Upper lobe of left lung (tissue), 6 donors: ENCODE results near the gene CYP3A5. TPM values are rescaled to one million over a fixed set of nuclear protein-coding genes. Genes with fewer than 3 reads are reported as not detected.
"Not testable (repeated sequence)": the region's sequence is repeated elsewhere in the genome, so short reads cannot be mapped to it uniquely, and the experiment has no call there.

Experiments
- ATAC-seq, 2 donors: fragments of 200-7000 bp; cut with Tn5 transposase; one replicate each; pipeline ENCODE4 v1.9.1; 2022; ENCODE audit warnings: mild to moderate bottlenecking in 2 of 2, moderate library complexity in 2 of 2; ENCODE audit not compliant: low FRiP score in 2 of 2
- DNase-seq, 2 donors: peaks; one replicate each; pipeline ENCODE4 v3.0.0-alpha.2; 2019 to 2020
- H3K27ac ChIP-seq, 4 donors: fragments of 200-600 bp; sonication (generic); one replicate each; pipeline ENCODE4 v1.5.1; 2016 to 2019
- H3K27me3 ChIP-seq, 4 donors: fragments of 200-600 bp; sonication (generic); one replicate each; pipeline ENCODE4 v1.5.1; 2017 to 2019
- H3K36me3 ChIP-seq, 4 donors: fragments of 200-600 bp; sonication (generic); one replicate each; pipeline ENCODE4 v1.5.1; 2016 to 2019
- H3K4me1 ChIP-seq, 4 donors: fragments of 200-600 bp; sonication (generic); one replicate each; pipeline ENCODE4 v1.5.1; 2018 to 2019
- H3K4me3 ChIP-seq, 4 donors: fragments of 200-600 bp; sonication (generic); one replicate each; pipeline ENCODE4 v1.5.1; 2017 to 2019; ENCODE audit warnings: mild to moderate bottlenecking in 2 of 4, moderate library complexity in 1 of 4
- H3K9me3 ChIP-seq, 4 donors: fragments of 200-600 bp; sonication (generic); one replicate each; pipeline ENCODE4 v1.5.1; 2018 to 2019
- CTCF ChIP-seq, 6 experiments: fragments of 450-650 bp in 4 of 6; fragments of 200-600 bp in 2 of 6; sonication (generic) in 2 of 6; IDR thresholded peaks; one replicate each; pipeline ENCODE4 v1.5.1; 2016 to 2019; ENCODE audit warnings: antibody characterized with exemption in 6 of 6
- EP300 ChIP-seq, 4 donors: sonication (generic); formaldehyde crosslinking; IDR thresholded peaks; one replicate each; pipeline ENCODE4 v1.5.1; 2017; ENCODE audit warnings: antibody characterized with exemption in 4 of 4, control low read depth in 2 of 4
- POLR2A ChIP-seq, 4 donors: fragments of 450-650 bp; IDR thresholded peaks; one replicate each; pipeline ENCODE4 v1.5.1; 2016 to 2017; ENCODE audit warnings: antibody characterized with exemption in 4 of 4, mild to moderate bottlenecking in 2 of 4
- POLR2AphosphoS5 ChIP-seq, 2 donors: sonication (generic); formaldehyde crosslinking; IDR thresholded peaks; one replicate each; pipeline ENCODE4 v1.5.1; 2017; ENCODE audit warnings: antibody characterized with exemption in 2 of 2
- WGBS, 2 donors: methylation state at CpG; one replicate each; pipeline ENCODE4 v1.1.5; 2017 to 2018; 5-methylcytosine and 5-hydroxymethylcytosine counted together
- total RNA-seq, 6 donors: library from RNA; depleted of rRNA in 4 of 6; stranded (reverse); fragments of >200 nt in 4 of 6; gene quantifications; one replicate each; pipeline versions ENCODE4 v1.1.0 to v1.2.1, GENCODE V29; 2016 to 2021
- donor health status: DM: no; HTN: no; CAD: no; lungs with moderate emphysema.
- donor health status: DM: no; HTN: yes; CAD: no; lungs with severe emphysema.

CYP3A5 gene
- total RNA-seq, 6 donors from 2014 or later: 8.0 to 25.2 (median 14.2) TPM

- Histone ChIP-seq H3K9me3 (no peaks in the 10 kb centered on the region), H3K4me1 (peaks cover 0 to 12% (median 6%) of the 10 kb centered on the region in 4 donors), H3K36me3 (no peaks in the 10 kb centered on the region), H3K27ac (no peak overlapping the region), H3K4me3 (no peak overlapping the region), H3K27me3 (no peaks in the 10 kb centered on the region)
- no peak for TF ChIP-seq POLR2A (IDR thresholded peaks at IDR 0.05)
- TF ChIP-seq EP300 (IDR thresholded peaks at IDR 0.05): no peak
- TF ChIP-seq POLR2AphosphoS5 (IDR thresholded peaks at IDR 0.05): no peak
- no peak for TF ChIP-seq CTCF (IDR thresholded peaks at IDR 0.05)
- WGBS, 2 donors: 70 to 78% methylated on average over 1 of the region's 1 CpG
- ATAC-seq (no peak), DNase-seq (no peak)
Observed at GRCh38 chr7:99694912-99695304, 15.1 kb upstream of the CYP3A5 start.

GRCh38 chr7:99694201-99694911 lies 14.6 kb upstream of the CYP3A5 start:
- WGBS, 2 donors: 77 to 80% methylated on average over 5 of the region's 5 CpGs
- no peak for DNase-seq

GRCh38 chr7:99693427-99694200 lies 13.8 kb upstream of the CYP3A5 start:
- no peak for TF ChIP-seq POLR2A (IDR thresholded peaks at IDR 0.05)
- TF ChIP-seq EP300 (IDR thresholded peaks at IDR 0.05): no peak
- no peak for TF ChIP-seq POLR2AphosphoS5 (IDR thresholded peaks at IDR 0.05)
- TF ChIP-seq CTCF (IDR thresholded peaks at IDR 0.05): no peak
- 31 to 39% methylated on average over 5 to 9 of the region's 9 CpGs for WGBS, 2 donors

More at GRCh38 chr7:99694201-99694911, 14.6 kb upstream of the CYP3A5 start:
- H3K36me3 ChIP-seq: no peaks in the 10 kb centered on the region
- no peak for ATAC-seq
- no peaks in the 10 kb centered on the region for H3K27me3 ChIP-seq
- H3K4me3 ChIP-seq: no peak overlapping the region
- H3K4me1 ChIP-seq: peaks cover 0 to 12% (median 3%) of the 10 kb centered on the region in 4 donors
- H3K27ac ChIP-seq: no peak overlapping the region
- TF ChIP-seq EP300 (IDR thresholded peaks at IDR 0.05): no peak
- no peak for TF ChIP-seq CTCF (IDR thresholded peaks at IDR 0.05)
- TF ChIP-seq POLR2A (IDR thresholded peaks at IDR 0.05): no peak
- no peak for TF ChIP-seq POLR2AphosphoS5 (IDR thresholded peaks at IDR 0.05)
- H3K9me3 ChIP-seq: no peaks in the 10 kb centered on the region

GRCh38 chr7:99693100-99693426 lies 13.3 kb upstream of the CYP3A5 start:
- 54% methylated on average over 3 to 5 of the region's 5 CpGs for WGBS, 2 donors
- DNase-seq: no peak
- no peaks in the 10 kb centered on the region for H3K27me3 ChIP-seq

More at GRCh38 chr7:99693427-99694200, 13.8 kb upstream of the CYP3A5 start:
- Histone ChIP-seq H3K36me3 (no peaks in the 10 kb centered on the region), H3K4me3 (no peak overlapping the region), H3K9me3 (no peaks in the 10 kb centered on the region), H3K4me1 (peaks cover 0 to 12% (median 3%) of the 10 kb centered on the region in 4 donors), H3K27ac (peak overlapping the region in 1 of 4 donors; percentile 40), H3K27me3 (no peaks in the 10 kb centered on the region)
- DNase-seq: peak in 1 of 2 donors; percentile 55
- no peak for ATAC-seq

GRCh38 chr7:99692563-99692962 lies 12.8 kb upstream of the CYP3A5 start:
- not testable (repeated sequence) for H3K9me3 ChIP-seq, H3K27ac ChIP-seq, H3K4me3 ChIP-seq, H3K36me3 ChIP-seq, DNase-seq, H3K27me3 ChIP-seq, ATAC-seq
- peaks cover 0 to 12% (median 3%) of the 10 kb centered on the region in 4 donors for H3K4me1 ChIP-seq
- WGBS, 2 donors: 78 to 90% methylated on average over 6 of the region's 6 CpGs

More at GRCh38 chr7:99693100-99693426, 13.3 kb upstream of the CYP3A5 start:
- no peak for ATAC-seq
- Histone ChIP-seq H3K4me1 (peaks cover 0 to 12% (median 3%) of the 10 kb centered on the region in 4 donors), H3K36me3 (no peaks in the 10 kb centered on the region), H3K9me3 (no peaks in the 10 kb centered on the region), H3K27ac (peak overlapping the region in 1 of 4 donors; percentile 40), H3K4me3 (no peak overlapping the region)
- TF ChIP-seq POLR2A (IDR thresholded peaks at IDR 0.05): no peak

- H3K36me3 ChIP-seq, DNase-seq, H3K27ac ChIP-seq, H3K9me3 ChIP-seq, H3K27me3 ChIP-seq, H3K4me3 ChIP-seq, ATAC-seq: not testable (repeated sequence)
- peaks cover 0 to 12% (median 3%) of the 10 kb centered on the region in 4 donors for H3K4me1 ChIP-seq
- WGBS, 2 donors: 96% methylated on average over 1 of the region's 1 CpG
Observed at GRCh38 chr7:99691658-99692057, 11.9 kb upstream of the CYP3A5 start.

GRCh38 chr7:99690918-99691317 lies 11.1 kb upstream of the CYP3A5 start:
- not testable (repeated sequence) for H3K27ac ChIP-seq, H3K27me3 ChIP-seq, DNase-seq, H3K36me3 ChIP-seq, H3K4me3 ChIP-seq, ATAC-seq, H3K9me3 ChIP-seq
- WGBS, 2 donors: 89 to 96% methylated on average over 4 of the region's 4 CpGs
- peaks cover 0 to 12% (median 3%) of the 10 kb centered on the region in 4 donors for H3K4me1 ChIP-seq

- H3K9me3 ChIP-seq, H3K4me3 ChIP-seq, H3K27ac ChIP-seq, H3K36me3 ChIP-seq, H3K27me3 ChIP-seq, H3K4me1 ChIP-seq, ATAC-seq, DNase-seq: not testable (repeated sequence)
- 89 to 90% methylated on average over 14 of the region's 14 CpGs for WGBS, 2 donors
Observed at GRCh38 chr7:99685871-99686608, 6.2 kb upstream of the CYP3A5 start.
